Osteoblast (primary cell): ENCODE results near the gene KIRREL3. TPM values are rescaled to one million over a fixed set of nuclear protein-coding genes. Genes with fewer than 3 reads are reported as not detected.
A peak's percentile ranks its signal among the peaks of the same experiment; 100 is the strongest.

Experiments
- DNase-seq: peaks from one replicate; pipeline ENCODE4 v3.0.0; 2011; ENCODE audit warnings: low spot score, mixed read lengths; ENCODE audit not compliant: insufficient read length; ENCODE audit errors: missing footprints
- H2AFZ ChIP-seq: 2 replicates; pipeline ENCODE4 v1.6.0; 2011; ENCODE audit warnings: mild to moderate bottlenecking, low read length
- H3K27ac ChIP-seq: 2 replicates; pipeline ENCODE4 v1.5.1; 2011; ENCODE audit warnings: mild to moderate bottlenecking, low read depth, low read length, moderate library complexity
- H3K27me3 ChIP-seq: 2 replicates; pipeline ENCODE4 v1.6.0; 2012; ENCODE audit warnings: mild to moderate bottlenecking, control low read depth, inconsistent platforms, low read length, moderate library complexity; ENCODE audit not compliant: insufficient read depth
- H3K36me3 ChIP-seq: 2 replicates; pipeline ENCODE4 v1.5.1; 2011; ENCODE audit warnings: mild to moderate bottlenecking, low read length, control low read depth, moderate library complexity; ENCODE audit not compliant: insufficient read depth
- H3K4me1 ChIP-seq: 2 replicates; pipeline ENCODE4 v1.5.1; 2011; ENCODE audit warnings: mild to moderate bottlenecking, low read length, control low read depth, moderate library complexity; ENCODE audit not compliant: insufficient read depth
- H3K4me2 ChIP-seq: 2 replicates; pipeline ENCODE4 v1.6.0; 2011; ENCODE audit warnings: mild to moderate bottlenecking, low read length; ENCODE audit not compliant: insufficient read depth
- H3K4me3 ChIP-seq: fragments of 200-600 bp; sonication (generic); 3 replicates; pipeline ENCODE4 v1.5.1; 2012; ENCODE audit warnings: mild to moderate bottlenecking, low read length, inconsistent platforms; ENCODE audit not compliant: insufficient read depth
- H3K79me2 ChIP-seq: 2 replicates; pipeline ENCODE4 v1.6.0; 2012; ENCODE audit warnings: mild to moderate bottlenecking, low read length, control low read depth, inconsistent platforms; ENCODE audit not compliant: insufficient read depth
- H3K9me3 ChIP-seq: 2 replicates; pipeline ENCODE4 v1.5.1; 2011; ENCODE audit warnings: low read depth, low read length, control low read depth
- H4K20me1 ChIP-seq: 2 replicates; pipeline ENCODE4 v1.6.0; 2012; ENCODE audit warnings: mild to moderate bottlenecking, low read length, control low read depth; ENCODE audit not compliant: insufficient read depth
- total RNA-seq: library from RNA; depleted of rRNA; stranded (reverse); fragments of >200 nt; gene quantifications from 2 replicates; pipeline ENCODE4 v1.2.3, GENCODE V29; 2012
- TF ChIP-seq, protein P1 (sequence below): IDR thresholded peaks from 2 replicates; pipeline ENCODE4 v1.5.1; 2011; ENCODE audit warnings: mild to moderate bottlenecking, low read depth, low read length, moderate library complexity; ENCODE audit errors: extremely low read depth

Gene KIRREL3
- total RNA-seq, 1 donor, result 3.6 TPM

DNA sequence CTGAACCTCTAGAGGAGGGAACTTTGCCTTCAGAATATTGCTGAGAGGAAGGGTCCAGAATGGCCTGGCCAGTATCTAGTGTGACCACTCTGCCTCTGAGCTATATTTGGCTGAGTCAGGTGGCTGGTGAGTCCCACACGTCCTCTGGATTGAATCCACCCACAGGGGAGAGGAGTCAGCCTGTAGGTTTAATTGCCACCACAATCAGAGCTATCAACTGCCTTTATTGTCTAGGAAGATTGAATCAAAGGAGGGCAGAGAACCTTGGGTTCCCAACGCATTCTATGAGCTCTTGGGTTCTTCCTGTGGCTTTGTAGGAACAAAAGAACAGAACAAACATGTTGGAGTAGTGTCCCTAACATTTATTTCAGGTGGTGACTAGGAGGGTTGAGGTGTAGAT, 577.4 kb downstream of the KIRREL3 start:
- H4K20me1 ChIP-seq, result no peaks in the 10 kb centered on the region
- H3K9me3 ChIP-seq, result no peaks in the 10 kb centered on the region
- no peak overlapping the region for H3K4me3 ChIP-seq
- H3K27me3 ChIP-seq, result no peaks in the 10 kb centered on the region
- peaks cover 5% of the 10 kb centered on the region for H3K36me3 ChIP-seq
- no peaks in the 10 kb centered on the region for H3K79me2 ChIP-seq
- no peak overlapping the region for H3K4me2 ChIP-seq
- DNase-seq, result peak; percentile 75
- no peak overlapping the region for H2AFZ ChIP-seq
- no peak overlapping the region for H3K27ac ChIP-seq
- TF ChIP-seq, protein P1, sequence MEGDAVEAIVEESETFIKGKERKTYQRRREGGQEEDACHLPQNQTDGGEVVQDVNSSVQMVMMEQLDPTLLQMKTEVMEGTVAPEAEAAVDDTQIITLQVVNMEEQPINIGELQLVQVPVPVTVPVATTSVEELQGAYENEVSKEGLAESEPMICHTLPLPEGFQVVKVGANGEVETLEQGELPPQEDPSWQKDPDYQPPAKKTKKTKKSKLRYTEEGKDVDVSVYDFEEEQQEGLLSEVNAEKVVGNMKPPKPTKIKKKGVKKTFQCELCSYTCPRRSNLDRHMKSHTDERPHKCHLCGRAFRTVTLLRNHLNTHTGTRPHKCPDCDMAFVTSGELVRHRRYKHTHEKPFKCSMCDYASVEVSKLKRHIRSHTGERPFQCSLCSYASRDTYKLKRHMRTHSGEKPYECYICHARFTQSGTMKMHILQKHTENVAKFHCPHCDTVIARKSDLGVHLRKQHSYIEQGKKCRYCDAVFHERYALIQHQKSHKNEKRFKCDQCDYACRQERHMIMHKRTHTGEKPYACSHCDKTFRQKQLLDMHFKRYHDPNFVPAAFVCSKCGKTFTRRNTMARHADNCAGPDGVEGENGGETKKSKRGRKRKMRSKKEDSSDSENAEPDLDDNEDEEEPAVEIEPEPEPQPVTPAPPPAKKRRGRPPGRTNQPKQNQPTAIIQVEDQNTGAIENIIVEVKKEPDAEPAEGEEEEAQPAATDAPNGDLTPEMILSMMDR, result no peak
- peaks cover 10% of the 10 kb centered on the region for H3K4me1 ChIP-seq

DNA sequence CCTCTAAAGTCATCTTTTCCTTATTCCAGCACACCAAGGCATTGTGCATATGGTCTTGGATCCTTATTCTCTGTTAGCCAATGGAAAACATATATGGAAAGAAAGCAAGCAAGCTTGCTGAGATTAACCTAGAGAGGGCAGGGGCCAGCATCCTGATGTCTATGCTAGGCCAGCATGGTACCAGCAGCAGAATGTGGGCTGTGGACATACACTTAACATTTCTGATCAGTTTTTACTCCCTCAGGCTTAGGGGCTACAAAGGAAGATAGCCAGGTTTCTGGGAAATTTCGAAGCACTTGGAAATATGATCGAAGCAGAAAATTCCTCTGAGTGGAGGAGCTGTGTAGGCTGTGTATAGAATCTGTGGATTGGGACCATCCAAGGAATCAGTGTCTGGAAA, 578.1 kb downstream of the KIRREL3 start:
- Histone ChIP-seq H3K4me2 (no peak overlapping the region), H3K27me3 (no peaks in the 10 kb centered on the region), H3K4me3 (no peak overlapping the region), H3K79me2 (no peaks in the 10 kb centered on the region), H3K9me3 (no peaks in the 10 kb centered on the region), H4K20me1 (no peaks in the 10 kb centered on the region), H3K36me3 (peaks cover 5% of the 10 kb centered on the region), H2AFZ (no peak overlapping the region), H3K4me1 (peaks cover 10% of the 10 kb centered on the region), H3K27ac (no peak overlapping the region)
- TF ChIP-seq, protein P1, result no peak
- no peak for DNase-seq

DNA sequence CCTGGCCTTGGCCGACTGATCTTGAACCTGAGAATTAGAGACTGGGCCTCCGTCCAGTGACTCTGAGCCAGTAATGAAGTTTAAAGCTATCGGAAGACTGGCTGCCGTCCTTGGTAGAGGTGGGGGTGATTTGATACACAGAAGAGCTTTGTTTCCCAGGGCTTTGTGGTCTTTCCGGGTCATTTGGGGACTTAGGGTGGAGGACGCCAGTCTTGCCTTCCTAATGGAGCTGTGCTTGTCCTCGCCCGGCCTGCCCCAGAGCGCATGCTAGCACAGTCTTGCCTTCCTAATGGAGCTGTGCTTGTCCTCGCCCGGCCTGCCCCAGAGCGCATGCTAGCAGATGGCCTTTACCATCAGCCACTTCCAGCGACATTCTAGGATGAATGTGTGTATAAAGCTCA, 579.3 kb downstream of the KIRREL3 start:
- no peaks in the 10 kb centered on the region for H4K20me1 ChIP-seq
- H3K27me3 ChIP-seq, result no peaks in the 10 kb centered on the region
- no peak overlapping the region for H3K4me2 ChIP-seq
- DNase-seq, result no peak
- no peak overlapping the region for H3K27ac ChIP-seq
- no peaks in the 10 kb centered on the region for H3K79me2 ChIP-seq
- TF ChIP-seq, protein P1, result no peak
- peaks cover 5% of the 10 kb centered on the region for H3K36me3 ChIP-seq
- H3K4me1 ChIP-seq, result peaks cover 8% of the 10 kb centered on the region
- no peaks in the 10 kb centered on the region for H3K9me3 ChIP-seq
- H3K4me3 ChIP-seq, result no peak overlapping the region
- no peak overlapping the region for H2AFZ ChIP-seq

DNA sequence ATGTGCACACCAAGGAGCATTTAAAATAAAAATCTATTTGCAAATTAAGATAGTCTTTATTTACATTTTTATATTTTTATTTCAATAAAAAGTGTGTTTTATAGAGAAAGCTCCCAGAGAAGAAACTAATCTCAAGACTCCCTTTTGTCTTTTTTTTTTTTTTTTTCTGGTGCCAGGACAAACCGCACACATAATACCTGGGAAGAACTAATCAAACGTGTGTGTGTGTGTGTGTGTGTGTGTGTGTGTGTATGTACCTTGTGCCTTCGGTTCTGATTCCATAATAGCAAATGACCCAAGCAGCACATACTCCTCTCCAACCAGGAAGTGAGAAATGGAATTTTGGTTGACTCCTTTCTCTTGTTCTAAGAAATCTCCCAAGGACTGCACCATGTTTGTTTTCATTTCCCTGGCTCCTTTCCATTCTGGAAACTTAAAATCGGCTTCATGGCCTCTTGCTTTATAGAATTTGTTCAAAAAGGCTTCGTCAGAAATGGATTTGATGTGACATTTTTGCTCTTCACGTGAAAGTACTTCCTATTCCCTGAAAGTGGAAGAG, 579.8 kb downstream of the KIRREL3 start:
- DNase-seq, result no peak
- H3K9me3 ChIP-seq, result no peaks in the 10 kb centered on the region
- H3K4me1 ChIP-seq, result peaks cover 8% of the 10 kb centered on the region
- no peak overlapping the region for H3K4me2 ChIP-seq
- no peak overlapping the region for H3K27ac ChIP-seq
- no peak overlapping the region for H3K4me3 ChIP-seq
- no peaks in the 10 kb centered on the region for H3K79me2 ChIP-seq
- TF ChIP-seq, protein P1, result no peak
- no peak overlapping the region for H2AFZ ChIP-seq
- H3K27me3 ChIP-seq, result no peaks in the 10 kb centered on the region
- H3K36me3 ChIP-seq, result peaks cover 5% of the 10 kb centered on the region
- no peaks in the 10 kb centered on the region for H4K20me1 ChIP-seq
